Fibroblast of villous mesenchyme (primary cell): ENCODE results near the gene AURKB. TPM values are rescaled to one million over a fixed set of nuclear protein-coding genes. Genes with fewer than 3 reads are reported as not detected.
"Not testable (repeated sequence)": the region's sequence is repeated elsewhere in the genome, so short reads cannot be mapped to it uniquely, and the experiment has no call there.

Experiments used
- DNase-seq: peaks from one replicate; pipeline ENCODE4 v3.0.0-alpha.2; 2010; ENCODE audit warnings: low read depth
- H3K4me3 ChIP-seq: 2 replicates; pipeline ENCODE4 v1.5.1; 2011; ENCODE audit warnings: low read depth, mild to moderate bottlenecking, low read length
- total RNA-seq: library from RNA; depleted of rRNA; stranded (reverse); fragments of >200 nt; gene quantifications from 2 replicates; pipeline ENCODE4 v1.2.3, GENCODE V29; 2012
- TF ChIP-seq, protein P1 (sequence below): IDR thresholded peaks from 2 replicates; pipeline ENCODE4 v1.5.1; 2012; ENCODE audit warnings: low read depth, mild to moderate bottlenecking, low read length; ENCODE audit not compliant: insufficient read depth

Gene AURKB
- total RNA-seq, 1 donor: 19.0 TPM

DNA sequence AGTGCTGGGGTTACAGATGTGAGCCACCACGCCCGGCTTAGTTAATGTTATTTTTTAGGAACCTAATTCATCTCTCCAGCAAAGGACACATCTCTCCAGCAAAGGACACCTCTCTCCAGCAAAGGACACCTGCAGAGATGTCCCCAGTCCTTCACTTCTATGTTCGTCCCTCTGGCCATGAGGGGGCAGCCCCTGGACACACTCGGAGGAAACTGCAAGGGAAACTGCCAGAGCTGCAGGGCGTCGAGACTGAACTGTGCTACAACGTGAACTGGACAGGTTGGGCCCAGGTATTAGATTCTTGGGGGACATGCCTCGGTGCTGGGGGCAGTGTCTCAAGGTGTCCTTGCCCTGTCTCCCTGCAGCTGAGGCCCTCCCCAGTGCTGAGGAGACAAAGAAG is 43.4 kb upstream of the AURKB start:
- TF ChIP-seq, protein P1, sequence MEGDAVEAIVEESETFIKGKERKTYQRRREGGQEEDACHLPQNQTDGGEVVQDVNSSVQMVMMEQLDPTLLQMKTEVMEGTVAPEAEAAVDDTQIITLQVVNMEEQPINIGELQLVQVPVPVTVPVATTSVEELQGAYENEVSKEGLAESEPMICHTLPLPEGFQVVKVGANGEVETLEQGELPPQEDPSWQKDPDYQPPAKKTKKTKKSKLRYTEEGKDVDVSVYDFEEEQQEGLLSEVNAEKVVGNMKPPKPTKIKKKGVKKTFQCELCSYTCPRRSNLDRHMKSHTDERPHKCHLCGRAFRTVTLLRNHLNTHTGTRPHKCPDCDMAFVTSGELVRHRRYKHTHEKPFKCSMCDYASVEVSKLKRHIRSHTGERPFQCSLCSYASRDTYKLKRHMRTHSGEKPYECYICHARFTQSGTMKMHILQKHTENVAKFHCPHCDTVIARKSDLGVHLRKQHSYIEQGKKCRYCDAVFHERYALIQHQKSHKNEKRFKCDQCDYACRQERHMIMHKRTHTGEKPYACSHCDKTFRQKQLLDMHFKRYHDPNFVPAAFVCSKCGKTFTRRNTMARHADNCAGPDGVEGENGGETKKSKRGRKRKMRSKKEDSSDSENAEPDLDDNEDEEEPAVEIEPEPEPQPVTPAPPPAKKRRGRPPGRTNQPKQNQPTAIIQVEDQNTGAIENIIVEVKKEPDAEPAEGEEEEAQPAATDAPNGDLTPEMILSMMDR: peak; percentile 53
- peak; percentile 39 for DNase-seq
- no peak overlapping the region for H3K4me3 ChIP-seq

DNA sequence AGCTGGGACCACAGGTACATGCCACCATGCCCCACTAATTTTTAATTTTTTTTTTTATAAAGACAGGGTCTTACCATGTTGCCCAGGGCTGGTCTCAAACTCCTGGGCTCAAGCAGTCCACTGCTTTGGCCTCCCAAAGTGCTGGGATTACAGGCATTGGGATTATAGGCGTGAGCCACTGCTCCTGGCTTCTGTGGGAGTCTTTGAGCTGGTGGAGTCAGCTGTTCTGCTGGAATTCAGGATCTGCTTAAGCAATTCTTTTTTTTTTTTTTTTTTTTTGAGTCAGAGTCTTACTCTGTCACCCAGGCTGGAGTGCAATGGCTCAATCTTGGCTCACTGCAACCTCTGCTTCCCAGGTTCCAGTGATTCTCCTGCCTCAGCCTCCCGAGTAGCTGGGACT is 41.0 kb upstream of the AURKB start:
- DNase-seq: peak; percentile 3
- not testable (repeated sequence) for H3K4me3 ChIP-seq

DNA sequence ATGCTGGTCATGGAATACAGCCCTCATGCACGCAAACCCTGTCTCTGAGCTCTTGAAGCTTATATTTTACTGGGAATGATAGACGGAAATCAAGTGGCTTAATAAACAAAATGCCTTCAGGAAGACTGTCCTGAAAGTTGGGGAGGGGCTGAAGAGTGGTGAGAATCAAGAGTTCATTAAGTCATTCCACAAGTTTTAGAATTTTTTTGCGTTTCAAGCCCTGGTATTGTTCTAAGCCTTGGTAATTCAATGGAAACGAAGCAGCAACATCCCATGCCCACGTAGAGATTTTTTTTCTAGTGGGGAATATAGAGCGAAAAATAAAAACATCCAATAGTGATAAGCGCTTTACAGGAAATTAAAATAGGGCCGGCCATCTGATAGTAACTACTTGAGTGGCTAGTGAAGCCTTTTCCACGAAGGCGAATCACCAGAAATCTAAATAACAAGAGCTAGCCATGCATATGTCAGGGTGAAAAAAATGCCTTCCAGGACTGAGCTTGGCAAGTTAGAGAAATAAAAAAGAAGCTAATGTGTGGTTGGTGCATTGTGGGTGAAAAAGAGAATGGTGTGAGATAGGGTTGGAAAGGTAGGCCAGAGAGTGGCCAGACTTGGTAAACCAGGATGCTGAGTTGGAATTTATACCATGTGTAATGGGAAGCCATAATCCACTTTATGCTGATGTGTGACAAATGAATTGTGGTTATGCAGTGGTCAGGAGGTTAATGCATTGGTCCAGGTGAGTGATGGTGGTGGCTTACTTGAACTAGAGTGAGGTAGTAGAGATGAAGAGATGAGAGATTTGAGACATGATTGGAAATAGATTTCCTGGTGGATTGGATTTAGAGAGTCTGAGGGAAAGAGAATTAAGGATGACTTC is 39.5 kb upstream of the AURKB start:
- TF ChIP-seq, protein P1: no peak
- peak overlapping the region; percentile 80 for H3K4me3 ChIP-seq
- no peak for DNase-seq

DNA sequence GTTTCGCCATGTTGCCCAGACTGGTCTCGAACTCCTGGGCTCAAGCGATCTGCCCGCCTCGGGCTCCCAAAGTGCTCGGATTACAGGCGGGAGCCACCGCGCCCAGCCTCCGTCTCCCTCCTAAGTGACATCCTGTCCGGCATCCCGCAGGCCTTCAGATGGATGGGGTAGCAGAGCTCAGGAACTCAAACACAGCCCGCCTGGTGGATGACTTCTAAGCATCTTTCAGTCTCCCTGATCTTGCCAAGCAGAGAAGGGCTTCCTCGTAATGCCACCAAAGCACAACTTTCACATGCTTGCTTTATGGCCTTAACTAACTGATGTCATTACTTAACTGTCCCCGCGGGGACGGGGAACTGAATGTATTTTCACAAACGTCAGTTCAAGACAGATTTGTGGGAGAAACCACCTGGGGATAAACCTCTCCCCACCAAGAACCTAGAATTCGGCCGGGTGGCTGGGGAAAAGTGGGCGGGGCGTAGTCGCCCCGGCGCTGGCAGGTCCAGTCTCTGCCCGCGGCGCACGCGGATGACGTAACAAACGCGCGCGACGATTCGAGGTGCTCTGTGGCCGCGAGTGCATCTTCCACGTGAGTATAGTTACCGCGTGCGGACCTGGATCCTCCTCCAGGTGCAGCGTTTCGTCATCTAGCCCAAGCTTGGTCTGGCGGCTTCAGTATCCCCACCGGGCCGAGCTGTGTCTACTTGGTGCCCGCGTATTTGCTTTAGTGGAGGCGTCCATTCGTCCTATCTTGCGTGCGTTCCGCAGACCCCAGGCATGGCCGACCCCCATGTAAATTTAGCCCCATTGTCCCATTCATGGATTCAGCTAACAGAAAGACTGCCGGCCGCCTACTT is 38.6 kb upstream of the AURKB start, which contains the start of gene PFAS:
PFAS (plus strand) TSS at position 539 of the 857 bp plus-strand sequence. CDS start 4,649 bp downstream, outside the sequence.
- H3K4me3 ChIP-seq: peak within 1 kb of the TSS; percentile 80
- DNase-seq: peak; percentile 93
- TF ChIP-seq, protein P1: no peak

DNA sequence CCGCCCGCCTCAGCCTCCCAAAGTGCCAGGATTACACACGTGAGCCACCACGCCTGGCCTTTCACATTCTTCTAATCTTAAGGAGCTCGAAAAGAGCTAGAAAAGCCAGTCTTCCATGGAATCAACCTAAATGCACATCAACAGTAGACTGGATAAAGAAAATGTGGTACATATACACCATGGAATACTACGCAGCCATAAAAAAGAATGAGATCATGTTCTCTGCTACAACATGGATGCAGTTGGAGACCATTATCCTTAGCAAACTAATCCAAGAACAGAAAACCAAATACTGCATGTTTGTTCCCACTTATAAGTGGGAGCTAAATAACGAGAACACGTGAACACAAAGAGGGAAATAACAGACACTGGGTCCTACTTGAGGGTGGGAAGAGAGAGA is 34.4 kb upstream of the AURKB start:
- TF ChIP-seq, protein P1: no peak
- no peak for DNase-seq
- no peak overlapping the region for H3K4me3 ChIP-seq

DNA sequence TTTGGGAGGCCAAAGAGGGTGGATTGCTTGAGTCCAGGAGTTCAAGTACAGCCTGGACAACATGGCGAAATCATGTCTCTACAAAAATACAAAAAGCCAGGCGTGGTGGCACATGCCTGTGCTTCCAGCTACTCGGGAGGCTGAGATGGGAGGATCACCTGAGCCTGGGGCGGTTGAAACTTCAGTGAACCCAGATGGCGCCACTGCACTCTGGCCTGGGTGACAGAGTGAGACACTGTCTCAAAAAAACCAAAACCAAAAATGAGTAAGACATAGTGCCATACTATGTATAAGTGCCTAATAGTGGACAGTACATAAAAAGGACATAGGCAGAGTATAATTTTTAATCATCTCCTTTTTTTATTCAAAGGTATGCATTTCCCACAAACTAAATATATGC is 33.5 kb upstream of the AURKB start:
- no peak for DNase-seq
- H3K4me3 ChIP-seq: no peak overlapping the region
- TF ChIP-seq, protein P1: no peak

DNA sequence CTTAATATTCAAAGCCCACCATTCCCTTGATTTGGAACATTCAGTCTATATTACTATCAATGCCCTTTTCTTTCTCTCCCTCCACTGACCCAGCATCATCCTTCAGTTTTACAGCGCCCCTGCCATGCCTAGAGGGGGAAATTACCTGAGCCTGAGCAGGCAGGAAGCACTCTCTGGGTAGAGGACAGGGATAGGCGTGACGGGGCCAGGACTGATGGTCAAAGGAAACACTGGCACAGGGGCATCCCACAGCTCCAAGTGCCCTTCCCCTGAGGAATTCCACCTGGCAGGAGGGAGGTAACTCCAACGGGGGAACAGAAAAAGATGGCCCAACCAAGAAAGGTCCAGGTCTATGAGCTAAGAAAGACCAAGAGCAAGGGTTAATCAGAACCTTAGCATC is 27.5 kb upstream of the AURKB start:
- TF ChIP-seq, protein P1: no peak
- DNase-seq: no peak
- no peak overlapping the region for H3K4me3 ChIP-seq
